Tibial artery (tissue), 4 donors: ENCODE results near the gene FGGY.

ENCODE experiments used
- DNase-seq, 2 donors: peaks; one replicate each; pipeline ENCODE4 v3.0.0-alpha.2; 2019
- H3K27ac ChIP-seq, 2 donors: fragments of 200-600 bp; sonication (generic) in 1 of 2; 1 replicate in 1 of 2; 2 replicates in 1 of 2; pipeline ENCODE4 v1.5.1; 2018 to 2019; ENCODE audit warnings: mild to moderate bottlenecking in 1 of 2
- H3K27me3 ChIP-seq, 2 donors: fragments of 200-600 bp; sonication (generic) in 1 of 2; one replicate each; pipeline versions ENCODE4 v1.5.1 to v1.6.0; 2016 to 2019
- H3K36me3 ChIP-seq, 3 donors: fragments of 200-600 bp; sonication (generic) in 2 of 3; one replicate each; pipeline ENCODE4 v1.5.1; 2016 to 2019; ENCODE audit warnings: mild to moderate bottlenecking in 2 of 3
- H3K4me1 ChIP-seq, 4 donors: fragments of 200-600 bp; sonication (generic) in 2 of 4; 1 replicate in 3 of 4; 2 replicates in 1 of 4; pipeline ENCODE4 v1.5.1; 2016 to 2019
- H3K4me3 ChIP-seq, 2 donors: fragments of 200-600 bp; sonication (generic) in 1 of 2; 1 replicate in 1 of 2; 2 replicates in 1 of 2; pipeline ENCODE4 v1.5.1; 2018 to 2019; ENCODE audit warnings: mild to moderate bottlenecking in 2 of 2
- H3K9me3 ChIP-seq, 3 donors: fragments of 200-600 bp; sonication (generic) in 1 of 3; one replicate each; pipeline ENCODE4 v1.5.1; 2016 to 2019
- intact Hi-C: fragments of 100-400 bp; cut with DNase I; formaldehyde crosslinking; loops from one replicate; pipeline ENCODE4 v1.15.0; 2023; ENCODE audit warnings: low total_unique reads
- TF ChIP-seq, protein P1 (sequence below), 2 experiments: fragments of 200-600 bp in 1 of 2; fragments of 450-650 bp in 1 of 2; IDR thresholded peaks; one replicate each; pipeline ENCODE4 v1.5.1; 2017 to 2019; ENCODE audit warnings: antibody characterized with exemption in 2 of 2, mild to moderate bottlenecking in 1 of 2, moderate library complexity in 1 of 2

The FGGY gene

DNA sequence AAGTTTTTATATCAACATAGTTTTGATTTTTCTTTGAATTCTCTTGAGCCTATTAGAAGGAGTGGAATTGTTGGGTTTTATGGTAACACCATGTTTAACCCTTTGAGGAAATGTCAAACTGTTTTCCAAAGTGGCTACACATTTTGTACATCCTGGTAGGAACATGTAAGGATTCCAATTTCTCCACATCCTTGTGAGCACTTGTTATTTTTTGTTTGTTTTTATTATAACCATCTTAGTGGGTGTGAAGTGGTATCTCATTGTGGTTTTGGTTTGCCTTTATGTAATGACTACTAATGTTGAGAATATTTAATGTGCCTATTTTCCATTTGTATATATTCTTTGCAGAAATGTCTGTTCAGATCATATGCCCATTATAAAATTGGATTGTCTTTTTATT is 120.5 kb downstream of the FGGY start:
- Histone ChIP-seq H3K4me3 (no peak overlapping the region), H3K4me1 (peaks cover 0 to 19% (median 7%) of the 10 kb centered on the region in 4 donors), H3K27ac (no peak overlapping the region), H3K27me3 (no peaks in the 10 kb centered on the region), H3K9me3 (no peaks in the 10 kb centered on the region), H3K36me3 (no peaks in the 10 kb centered on the region)
- DNase-seq = no peak
- TF ChIP-seq, protein P1, sequence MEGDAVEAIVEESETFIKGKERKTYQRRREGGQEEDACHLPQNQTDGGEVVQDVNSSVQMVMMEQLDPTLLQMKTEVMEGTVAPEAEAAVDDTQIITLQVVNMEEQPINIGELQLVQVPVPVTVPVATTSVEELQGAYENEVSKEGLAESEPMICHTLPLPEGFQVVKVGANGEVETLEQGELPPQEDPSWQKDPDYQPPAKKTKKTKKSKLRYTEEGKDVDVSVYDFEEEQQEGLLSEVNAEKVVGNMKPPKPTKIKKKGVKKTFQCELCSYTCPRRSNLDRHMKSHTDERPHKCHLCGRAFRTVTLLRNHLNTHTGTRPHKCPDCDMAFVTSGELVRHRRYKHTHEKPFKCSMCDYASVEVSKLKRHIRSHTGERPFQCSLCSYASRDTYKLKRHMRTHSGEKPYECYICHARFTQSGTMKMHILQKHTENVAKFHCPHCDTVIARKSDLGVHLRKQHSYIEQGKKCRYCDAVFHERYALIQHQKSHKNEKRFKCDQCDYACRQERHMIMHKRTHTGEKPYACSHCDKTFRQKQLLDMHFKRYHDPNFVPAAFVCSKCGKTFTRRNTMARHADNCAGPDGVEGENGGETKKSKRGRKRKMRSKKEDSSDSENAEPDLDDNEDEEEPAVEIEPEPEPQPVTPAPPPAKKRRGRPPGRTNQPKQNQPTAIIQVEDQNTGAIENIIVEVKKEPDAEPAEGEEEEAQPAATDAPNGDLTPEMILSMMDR (IDR thresholded peaks at IDR 0.05) = no peak
- intact Hi-C loops = no loop called here

DNA sequence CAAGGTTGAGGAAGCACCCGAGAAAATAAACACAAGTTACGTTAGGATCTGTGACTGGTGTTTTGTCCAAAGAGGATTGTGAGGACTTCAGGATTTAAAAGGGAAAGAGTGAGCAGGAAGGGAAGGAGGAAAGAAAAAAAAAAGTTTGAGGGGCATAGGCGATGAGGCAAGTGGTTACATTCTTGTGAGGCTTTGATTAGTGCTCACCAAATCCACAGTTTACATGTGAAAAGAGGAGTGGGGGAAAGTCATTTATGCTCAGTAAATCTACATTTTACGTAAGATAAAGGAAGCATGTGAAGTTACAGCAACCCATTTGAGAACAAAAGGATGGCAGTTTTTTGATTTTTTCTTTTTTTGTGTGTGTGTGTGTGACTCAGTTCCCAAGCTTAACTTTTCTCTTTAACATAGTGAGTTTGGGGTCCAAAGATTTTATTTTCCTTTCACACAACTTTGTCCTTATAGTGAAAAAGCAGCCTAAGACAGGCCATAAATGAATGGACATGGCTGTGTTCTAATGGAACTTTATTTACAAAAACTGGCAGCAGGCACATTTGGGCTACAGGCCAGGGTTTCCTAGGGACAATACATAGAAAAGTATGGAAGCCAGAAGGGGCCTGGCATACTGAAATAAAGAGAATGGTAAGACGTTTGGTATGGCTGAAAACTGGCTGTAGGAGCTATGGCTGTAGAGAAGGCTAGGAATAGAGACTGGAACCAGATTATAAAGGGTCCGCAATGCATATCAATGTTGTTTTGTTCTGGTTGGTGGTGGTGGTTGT is 121.7 kb downstream of the FGGY start:
- no peaks in the 10 kb centered on the region for H3K36me3 ChIP-seq
- peaks cover 0 to 18% (median 9%) of the 10 kb centered on the region in 4 donors for H3K4me1 ChIP-seq
- no peak overlapping the region for H3K27ac ChIP-seq
- no peak for DNase-seq
- TF ChIP-seq, protein P1 (IDR thresholded peaks at IDR 0.05) = no peak
- H3K4me3 ChIP-seq = no peak overlapping the region
- intact Hi-C loops = no loop called here
- no peaks in the 10 kb centered on the region for H3K27me3 ChIP-seq
- H3K9me3 ChIP-seq = no peaks in the 10 kb centered on the region

DNA sequence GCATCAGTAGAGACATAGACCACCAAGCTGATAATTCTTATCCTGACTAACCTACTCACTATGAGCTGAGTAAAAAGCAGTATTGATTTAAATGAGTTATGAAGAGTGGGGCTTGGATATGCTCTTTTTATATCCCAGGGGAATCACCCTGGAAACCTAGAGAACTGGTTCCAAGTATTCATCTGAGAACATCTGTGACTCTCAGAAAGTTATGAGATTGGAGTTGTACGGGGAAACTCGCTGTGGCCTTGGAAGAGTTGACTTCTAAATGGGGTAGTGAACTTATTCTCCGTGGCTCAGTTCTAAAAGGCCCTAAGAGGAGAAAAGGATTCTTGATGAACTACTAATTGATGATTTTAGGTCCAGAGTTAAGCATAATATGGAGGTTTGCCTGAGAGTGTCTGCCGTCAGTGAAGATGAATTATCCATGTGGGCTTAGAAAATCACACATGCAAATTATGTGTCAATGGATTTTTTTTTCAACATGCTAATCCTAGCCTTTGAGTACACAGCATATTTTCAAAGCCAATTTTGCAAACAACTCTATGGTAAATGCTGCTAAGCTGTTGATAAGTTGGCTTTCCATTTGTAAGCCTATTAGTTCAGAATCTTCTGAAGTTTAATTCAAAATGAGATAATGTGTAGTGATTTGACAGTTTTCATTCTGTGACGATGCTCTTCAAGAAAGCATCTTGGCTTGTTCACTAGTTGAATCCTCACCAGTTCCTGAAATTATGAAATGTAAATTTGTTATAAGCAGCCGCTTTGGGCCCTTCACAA is 122.7 kb downstream of the FGGY start:
- TF ChIP-seq, protein P1 (IDR thresholded peaks at IDR 0.05) = no peak
- Histone ChIP-seq H3K36me3 (no peaks in the 10 kb centered on the region), H3K4me3 (no peak overlapping the region), H3K9me3 (no peaks in the 10 kb centered on the region), H3K4me1 (peaks cover 0 to 19% (median 9%) of the 10 kb centered on the region in 4 donors), H3K27me3 (no peaks in the 10 kb centered on the region), H3K27ac (no peak overlapping the region)
- intact Hi-C loops = no loop called here
- DNase-seq = no peak

DNA sequence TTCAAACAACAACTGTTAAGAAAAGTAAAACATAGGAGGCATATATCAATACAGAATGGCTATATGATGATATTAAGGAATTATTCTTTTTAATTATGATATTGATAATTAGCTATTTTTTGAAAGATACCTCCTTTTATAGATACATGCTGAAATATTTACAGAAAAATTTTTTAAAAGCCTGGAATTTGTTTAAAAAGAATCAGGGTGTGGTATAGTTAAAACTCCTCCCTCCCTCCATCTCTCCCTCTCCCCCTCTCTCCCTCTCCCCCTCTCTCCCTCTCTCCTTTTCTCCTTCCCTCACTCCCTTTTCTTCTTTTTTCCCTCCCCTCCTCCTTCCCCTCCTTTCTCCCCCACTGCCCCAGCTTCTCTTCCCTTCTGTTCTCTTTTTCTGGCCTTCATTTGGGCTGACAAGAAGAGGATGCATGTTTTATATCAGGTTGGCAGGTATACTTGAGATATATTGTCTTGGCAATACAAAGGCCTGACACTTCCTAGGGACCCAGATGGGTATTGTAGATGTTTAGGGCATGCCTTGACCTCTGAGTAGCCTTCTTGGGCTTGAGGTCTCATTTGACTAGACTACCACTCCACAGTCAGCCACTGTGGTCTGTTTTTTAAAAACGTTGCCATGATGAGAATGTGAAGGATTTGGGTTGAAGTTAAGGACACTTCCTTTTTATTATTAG is 124.5 kb downstream of the FGGY start:
- Histone ChIP-seq H3K9me3 (no peaks in the 10 kb centered on the region), H3K27me3 (no peaks in the 10 kb centered on the region), H3K27ac (peak overlapping the region in 1 of 2 donors; percentile 58), H3K4me3 (no peak overlapping the region), H3K4me1 (peaks cover 0 to 19% (median 9%) of the 10 kb centered on the region in 4 donors), H3K36me3 (no peaks in the 10 kb centered on the region)
- no peak for DNase-seq
- intact Hi-C loops = no loop called here
- TF ChIP-seq, protein P1 (IDR thresholded peaks at IDR 0.05) = no peak

DNA sequence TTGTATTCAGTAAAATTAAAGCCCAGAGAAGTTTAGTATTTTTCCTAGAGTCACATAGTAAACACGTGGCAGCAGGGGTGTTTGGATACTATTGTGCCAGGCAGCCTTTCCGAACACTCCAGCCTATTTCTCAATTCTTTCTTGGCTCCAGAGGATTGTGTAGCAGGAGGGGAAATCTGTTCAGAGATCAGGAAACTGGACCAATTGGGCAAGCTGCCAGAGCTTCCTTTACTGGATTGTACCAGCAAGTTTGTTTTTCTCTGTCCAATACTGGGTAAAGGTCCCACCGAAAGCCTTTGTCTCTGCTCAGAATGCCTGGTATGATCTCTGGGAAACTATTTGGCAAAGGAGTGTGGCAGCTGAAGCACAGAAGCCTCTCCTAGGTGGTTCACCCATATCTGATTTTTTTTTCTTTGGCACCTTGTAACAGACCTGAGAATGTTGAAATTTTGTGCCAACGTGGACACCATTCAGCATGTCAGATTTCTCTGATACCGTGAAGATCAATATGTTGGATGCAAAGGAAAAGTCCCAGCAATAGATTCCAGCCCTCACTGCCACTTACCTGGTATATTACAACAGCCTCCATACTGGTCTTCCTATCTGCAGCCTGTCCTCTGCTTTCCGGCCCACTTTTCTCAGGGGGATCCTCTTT is 126.2 kb downstream of the FGGY start:
- H3K27ac ChIP-seq = peak overlapping the region; percentile 57 to 58
- intact Hi-C loops = no loop called here
- DNase-seq = peak; percentile 93 to 94

More for the DNA sequence above, 126.2 kb downstream of the FGGY start:
- TF ChIP-seq, protein P1 (IDR thresholded peaks at IDR 0.05) = no peak
- H3K27me3 ChIP-seq = no peaks in the 10 kb centered on the region
- H3K4me1 ChIP-seq = peaks cover 0 to 19% (median 9%) of the 10 kb centered on the region in 4 donors
- no peaks in the 10 kb centered on the region for H3K36me3 ChIP-seq
- H3K4me3 ChIP-seq = no peak overlapping the region
- no peaks in the 10 kb centered on the region for H3K9me3 ChIP-seq
